Measurements from ENCODE around the gene RASGRF1.

The RASGRF1 gene

DNA sequence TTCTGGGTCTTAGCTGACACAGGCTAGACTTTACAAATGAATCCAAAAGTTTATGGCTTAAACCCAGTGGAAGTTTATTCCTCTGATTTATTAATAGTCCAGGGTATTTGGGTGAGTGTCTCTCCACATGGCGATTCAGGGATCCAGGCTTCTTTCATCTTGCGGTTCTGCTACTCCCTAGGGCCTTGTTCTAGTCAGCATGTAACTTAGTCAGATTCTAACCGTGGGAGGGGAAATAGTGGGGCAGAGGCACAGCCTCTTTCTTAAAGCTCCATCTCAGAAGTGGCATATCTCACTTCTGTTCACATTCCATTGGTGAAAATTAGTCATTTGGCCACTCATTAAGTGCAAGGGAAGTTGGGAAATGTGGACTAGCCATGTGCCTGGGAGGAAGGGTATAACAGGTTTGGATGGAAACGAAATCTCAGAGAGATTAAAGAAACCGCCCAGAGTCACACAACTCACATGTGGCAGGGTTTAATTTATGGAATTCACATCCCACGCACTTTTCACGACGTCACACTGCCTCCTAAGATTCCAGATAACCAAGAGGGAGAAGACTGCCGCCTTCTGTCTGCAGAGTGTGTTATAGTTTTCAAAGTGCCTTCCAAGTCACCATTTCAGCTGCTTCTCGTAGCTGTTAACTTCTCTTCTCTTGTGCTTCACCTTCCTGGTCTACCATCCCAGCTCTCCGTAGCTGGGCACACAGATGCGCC is 11.4 kb upstream of the RASGRF1 start:
- no peak for DNase-seq

DNA sequence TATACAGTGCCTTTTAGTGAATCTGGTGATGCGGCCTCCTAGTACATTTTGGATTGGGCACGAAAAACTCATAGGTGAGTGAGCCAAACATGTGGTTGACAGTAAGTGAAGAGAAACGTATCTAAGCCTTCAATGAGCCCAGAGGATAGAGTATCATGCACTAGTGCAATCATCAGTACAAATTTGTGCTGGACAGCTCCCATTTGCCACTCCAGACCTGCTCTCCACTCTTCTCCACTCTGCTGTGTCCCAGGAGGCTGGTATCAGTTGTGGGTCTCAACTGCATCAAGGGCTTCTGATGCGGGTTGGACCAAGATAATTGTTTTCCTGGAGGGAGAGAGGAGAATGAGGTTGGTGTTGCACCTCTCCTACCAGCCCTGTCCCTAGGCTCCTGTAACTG is 9.1 kb upstream of the RASGRF1 start:
- DNase-seq, result no peak

DNA sequence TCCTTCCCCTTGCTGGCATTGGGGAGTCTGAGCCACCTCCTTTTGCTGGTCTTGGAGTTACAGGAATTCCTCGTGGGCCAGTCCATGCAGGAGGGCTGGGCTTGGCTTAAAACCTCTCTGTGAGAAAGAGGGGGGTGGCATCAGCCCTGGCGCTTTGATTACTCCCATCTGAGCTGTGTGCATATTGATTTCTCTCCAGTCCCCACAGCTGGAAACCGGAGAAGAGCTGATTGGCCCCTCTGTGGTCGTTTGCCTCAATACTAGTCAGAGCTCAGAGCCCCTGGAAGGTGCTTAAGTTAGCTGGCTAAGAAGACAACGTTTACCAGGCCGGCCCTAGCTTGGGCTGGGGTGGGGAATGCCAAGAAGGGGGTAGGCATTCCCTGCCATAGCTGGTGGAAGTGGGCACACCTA is 4.0 kb upstream of the RASGRF1 start:
- DNase-seq, result no peak

DNA sequence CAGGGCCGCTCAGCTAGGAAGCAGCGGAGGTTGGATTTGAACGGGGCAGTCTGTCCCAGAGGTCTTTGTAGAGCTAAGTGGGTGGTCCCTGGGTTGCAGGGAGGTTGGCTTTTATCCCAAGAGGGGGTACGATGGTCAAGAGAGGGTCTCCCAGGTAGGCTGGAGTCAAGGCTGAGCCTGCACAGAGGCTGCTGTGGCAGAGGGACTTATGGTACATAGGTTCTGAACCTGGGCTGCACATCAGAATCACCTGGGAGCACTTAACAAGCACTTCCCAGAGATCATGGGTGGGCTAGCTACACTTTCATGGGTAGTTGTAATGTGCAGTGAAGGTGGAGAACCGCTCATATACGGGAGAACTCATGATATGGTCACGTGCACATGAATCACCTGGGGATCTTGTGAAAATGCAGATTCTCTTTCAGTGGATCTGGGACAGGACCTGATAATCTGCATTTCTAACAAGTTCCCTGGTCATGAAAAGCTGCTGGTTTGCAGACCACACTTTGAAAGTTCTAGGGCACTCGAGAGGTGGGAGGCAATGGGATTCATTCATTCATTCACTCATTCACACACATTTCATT is 2.9 kb upstream of the RASGRF1 start:
- DNase-seq, result no peak

DNA sequence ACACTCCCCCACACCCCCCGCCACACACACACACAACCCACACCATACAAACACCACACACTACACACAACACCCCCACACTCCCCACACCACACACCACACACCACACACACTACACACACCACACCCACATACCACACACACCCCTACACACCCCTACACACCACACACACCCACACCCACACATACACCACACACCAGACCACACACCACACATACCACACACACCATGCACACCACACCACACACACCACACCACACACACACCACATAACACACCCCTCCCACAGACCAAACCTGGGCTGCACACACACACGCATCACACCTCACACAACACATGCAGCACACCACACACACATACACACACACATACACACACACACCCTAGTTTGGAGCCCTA is 1.8 kb upstream of the RASGRF1 start:
- no peak for DNase-seq

DNA sequence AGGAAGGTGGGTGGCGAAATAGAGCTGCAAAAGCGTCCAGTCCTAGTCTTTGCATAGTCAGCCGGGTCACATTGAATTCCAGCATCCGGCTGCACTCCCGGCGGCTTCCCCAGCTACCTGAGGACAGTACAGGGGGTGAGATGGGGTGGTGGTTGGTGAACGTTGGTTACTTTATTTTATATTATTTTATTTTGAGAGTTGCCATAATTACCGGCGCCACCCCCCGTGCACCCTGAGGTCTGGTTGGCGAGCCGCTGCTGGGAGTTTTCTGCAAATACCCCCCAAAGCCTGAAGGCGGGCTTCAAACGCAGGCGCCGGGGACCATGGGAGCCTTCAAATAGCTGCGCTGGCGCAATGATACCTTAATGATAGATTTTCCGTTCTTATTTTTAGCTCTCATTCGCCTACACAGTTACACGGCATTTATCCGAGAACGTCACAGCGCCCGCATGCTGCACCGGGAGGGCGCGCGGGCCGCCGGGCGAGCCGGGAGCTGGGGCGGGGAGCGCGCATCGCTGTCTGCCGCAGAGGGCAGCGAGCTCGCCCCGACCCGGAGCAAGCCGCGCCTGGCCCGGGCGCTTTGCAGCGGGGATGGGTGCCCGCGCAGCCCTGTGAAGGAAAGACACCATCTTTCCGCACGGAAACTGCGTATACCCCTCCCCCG is 756 bp upstream of the RASGRF1 start:
- DNase-seq, result no peak

DNA sequence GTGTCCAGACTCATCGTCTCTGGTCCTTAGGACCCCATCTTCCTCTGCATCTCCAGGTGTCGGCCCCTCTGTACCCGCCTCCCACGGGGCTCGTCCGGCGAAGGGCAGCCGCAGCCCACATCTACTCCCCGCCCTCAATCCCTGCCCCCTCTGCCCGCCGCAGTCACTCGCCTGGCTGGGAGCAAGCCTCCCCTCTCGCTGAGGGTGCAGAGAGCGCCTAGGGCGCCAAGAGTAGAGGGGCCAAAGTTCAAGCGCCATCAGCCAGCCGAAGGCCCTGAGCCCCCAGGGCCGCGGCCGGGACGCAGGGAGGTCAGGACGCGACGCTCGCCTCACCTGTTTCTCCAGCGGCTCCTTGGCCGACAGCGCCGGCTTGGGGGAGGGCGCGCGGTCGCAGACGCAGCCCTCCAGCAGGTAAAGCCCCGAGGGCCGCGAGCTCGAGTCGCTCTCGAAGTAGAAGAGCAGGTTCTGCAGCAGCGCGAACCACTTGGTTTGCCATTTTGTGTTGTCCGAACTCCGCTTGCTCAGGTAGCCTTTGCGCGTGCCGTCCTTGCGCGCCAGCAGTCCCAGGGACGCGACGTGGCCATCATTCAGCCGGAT is 592 bp downstream of the RASGRF1 start:
- DNase-seq, result no peak

DNA sequence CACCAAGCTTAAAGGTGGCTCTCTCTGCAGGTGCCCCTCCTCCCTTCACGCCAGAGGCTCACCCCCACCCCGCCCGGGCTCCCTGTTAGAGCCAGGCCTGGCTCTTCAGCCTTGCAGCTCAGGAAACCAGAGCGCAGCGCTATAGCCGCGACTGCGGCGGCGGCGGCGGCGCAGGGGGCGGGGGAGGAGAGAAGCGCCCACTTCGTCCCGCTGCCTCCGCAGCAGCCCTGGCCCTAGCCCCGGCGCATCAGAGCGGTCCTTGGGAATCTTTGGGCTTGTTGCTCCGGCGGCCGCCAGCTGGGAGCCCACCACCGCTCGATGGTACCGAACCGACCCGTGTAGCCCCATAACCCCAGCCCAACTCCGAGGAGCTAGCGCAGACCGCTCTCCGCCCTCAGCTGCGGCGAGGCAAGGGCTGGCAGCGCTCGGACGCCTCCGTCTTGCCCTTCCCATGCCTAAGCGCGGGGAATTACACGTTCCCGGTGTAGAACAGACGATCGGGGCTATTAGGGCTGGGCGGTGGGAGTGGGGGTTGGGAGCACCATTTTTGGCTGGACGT is 1.2 kb downstream of the RASGRF1 start:
- no peak for DNase-seq

DNA sequence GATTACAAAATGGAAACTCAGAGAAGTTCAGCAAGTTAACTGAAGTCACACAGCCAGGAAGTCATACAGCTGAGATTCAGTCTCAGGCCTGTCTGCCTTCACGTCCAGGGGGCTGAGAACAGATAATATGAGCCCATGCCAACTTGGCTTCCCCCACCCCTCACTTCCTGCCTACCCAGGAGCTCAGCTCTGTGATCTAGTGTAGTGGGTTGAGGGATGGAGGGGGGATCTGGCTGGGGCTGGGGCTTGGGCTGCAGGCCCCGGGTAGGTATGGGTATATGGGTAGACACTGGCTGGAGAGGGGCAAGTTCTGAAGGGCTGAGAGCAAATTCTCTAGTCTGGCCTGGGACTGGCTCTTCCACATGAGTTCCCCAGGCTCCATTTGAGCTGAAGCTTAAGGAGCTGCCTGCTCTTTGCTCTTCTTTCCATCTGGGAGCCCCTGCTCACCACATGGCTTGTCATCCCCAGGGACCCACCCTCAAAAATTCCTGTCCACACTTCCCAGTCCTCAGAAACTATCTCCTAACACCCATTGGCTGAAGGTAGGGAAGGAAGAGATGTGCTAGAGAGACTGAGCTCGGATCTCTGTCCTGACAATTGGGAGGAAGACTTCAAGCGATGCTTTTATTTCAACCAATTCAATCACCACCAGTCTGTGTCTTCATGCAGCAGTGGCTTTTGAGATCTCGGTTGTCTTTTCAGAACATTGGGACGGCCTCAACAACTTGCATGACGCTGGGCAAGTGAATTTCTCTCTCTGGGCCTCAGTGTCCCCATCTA is 2.0 kb downstream of the RASGRF1 start:
- no peak for DNase-seq

DNA sequence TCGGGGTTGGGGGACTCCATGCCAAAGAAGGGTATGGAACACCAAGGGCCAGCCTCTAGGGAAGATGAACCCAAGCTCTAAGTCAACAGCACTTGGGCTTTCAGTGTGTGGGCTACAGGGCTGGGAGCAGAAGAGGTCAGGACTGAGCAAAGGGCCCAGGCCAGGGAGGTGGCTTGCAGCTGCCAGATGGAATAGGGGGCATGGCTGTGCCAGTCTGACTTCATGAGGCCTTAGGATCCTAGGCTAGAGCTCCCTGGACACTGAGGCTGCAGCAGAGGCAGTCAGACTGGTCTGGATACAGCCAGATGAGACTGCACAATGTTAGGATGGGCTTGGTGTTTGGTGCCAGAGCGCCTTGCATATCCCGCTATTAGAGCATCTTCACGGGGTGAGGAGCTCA is 3.8 kb downstream of the RASGRF1 start:
- DNase-seq, result no peak

DNA sequence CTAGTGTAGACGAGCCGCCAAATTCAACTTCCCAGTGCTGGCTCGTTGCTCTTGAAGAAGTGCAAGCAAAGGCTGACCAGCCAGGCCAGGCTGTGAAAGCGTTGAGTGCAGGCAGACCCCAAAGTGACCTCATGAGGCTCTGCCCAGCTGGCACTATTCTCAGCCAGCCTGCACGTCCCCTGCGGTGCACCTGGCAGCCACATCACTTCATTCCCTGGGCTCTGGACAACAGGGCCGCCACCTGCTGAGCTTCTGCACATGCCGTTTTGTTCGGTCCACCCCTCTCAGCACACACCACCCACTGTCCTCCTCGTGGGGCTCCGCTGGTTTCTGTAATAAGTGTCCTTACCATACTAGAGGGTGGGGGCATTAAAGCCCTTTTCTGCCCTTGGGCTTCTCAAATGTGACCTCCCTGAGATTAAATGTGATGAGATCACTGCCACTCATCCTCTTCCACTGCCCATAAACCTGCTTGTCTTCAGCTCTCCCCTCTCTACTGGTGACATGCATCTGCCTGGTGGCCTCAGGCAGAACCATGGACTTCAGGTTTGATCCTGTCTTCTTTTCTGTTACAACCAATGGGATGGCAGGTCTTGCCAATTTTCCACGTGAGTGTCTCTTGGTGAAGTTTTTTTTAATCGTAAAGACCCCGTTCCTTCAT is 6.1 kb downstream of the RASGRF1 start:
- no peak for DNase-seq

DNA sequence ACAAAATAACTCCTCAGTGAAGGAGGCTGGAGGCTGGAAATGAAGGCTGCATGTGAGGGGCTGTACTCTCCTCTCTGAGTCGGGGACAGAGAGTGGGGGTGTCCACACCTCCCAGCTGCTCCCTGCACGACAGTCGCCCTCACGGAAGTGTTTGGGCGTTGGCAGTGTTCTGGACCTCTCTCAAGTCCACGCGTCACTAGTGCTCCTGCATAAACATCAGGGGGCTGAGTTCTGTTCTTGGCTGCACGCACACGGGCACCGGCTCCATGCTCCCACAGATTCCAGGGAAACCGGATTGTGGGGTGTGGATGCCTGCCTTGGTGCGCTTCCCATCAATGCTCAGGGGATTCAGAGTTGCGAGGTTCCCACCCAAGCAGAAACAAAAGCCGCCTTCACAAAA is 7.4 kb downstream of the RASGRF1 start:
- DNase-seq, result no peak

DNA sequence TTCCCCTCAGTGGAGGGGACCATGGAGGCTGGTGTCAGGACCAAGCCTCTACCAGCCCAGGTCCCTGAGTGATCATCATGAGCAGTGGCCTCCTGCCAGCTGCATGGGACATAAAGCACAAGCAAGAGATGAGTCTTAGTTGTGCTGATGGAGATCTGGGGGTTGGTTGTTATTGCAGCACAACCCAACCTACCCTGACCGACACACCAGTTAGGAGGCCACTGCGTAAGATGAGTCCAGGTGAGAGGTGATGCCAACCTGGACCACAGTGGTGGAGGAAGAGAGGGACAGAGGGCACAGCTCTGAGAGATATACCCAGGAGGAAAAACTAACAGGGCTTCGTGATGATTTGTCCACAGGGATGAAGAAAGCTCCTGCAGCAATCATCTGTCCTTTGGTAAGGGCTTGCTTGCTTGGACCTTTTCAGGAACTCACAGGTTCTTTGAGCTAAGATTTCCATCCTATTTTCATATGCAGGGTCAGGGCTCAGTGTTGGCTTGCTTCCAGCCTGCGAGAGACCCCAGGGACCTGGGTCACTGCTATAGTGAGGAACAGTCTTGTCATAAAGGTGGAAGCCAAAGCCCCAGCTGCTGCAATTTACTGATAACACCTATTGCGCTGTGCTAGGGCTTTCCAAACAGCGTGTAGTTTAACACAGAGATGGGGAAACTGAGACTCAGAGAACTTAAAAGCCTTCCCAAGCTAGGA is 8.1 kb downstream of the RASGRF1 start:
- DNase-seq, result no peak

DNA sequence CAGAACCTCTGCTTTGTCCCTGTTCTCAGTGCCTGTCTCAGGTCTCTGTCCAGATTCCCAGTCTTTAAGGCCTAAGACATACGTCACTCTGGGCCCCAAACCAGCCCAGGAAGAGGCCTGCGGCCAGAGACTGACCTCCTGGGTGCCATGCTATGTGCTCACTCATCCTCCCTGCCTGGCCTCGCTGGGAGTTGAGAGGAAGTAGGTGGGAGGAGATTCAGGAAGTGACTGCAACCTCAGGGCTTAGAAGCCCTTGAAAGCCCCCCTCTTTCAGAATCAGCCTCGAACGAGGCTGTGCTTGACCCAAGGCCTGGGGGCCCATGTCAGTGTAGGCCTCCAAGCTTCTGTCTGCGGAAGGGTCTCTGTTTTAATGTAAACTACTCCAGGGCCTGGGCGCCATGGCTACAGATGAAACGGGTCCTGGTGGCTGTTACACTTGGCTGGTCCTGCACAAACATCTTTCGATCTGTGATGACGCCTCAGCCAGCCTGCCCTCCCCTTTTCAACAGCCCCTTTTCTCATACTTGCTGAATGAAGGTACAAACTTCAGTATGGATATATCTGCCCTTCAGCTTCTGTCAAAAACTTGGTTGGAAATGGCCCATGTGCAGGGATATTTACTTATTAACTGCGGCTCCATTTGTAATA is 11.7 kb downstream of the RASGRF1 start:
- DNase-seq, result no peak

DNA sequence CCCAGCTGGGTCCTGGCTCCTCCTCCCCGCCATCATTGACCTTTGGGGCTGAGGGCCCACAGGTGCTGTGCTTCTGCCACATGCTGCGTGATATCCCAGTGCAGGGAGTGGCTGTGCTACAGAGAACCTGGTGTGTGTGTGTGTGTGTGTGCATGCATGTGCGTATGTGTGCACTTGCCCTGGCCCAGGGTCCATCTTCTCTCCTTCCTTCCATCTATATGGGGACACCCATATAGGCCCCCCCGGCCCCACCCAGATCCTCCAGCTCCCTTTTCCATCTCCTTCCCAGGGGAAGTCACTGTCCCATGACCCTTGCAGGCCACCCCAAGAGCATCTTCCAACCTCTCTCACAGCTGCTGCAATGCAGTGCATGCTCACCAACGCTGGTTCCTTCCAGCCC is 12.6 kb downstream of the RASGRF1 start:
- DNase-seq, result no peak

DNA sequence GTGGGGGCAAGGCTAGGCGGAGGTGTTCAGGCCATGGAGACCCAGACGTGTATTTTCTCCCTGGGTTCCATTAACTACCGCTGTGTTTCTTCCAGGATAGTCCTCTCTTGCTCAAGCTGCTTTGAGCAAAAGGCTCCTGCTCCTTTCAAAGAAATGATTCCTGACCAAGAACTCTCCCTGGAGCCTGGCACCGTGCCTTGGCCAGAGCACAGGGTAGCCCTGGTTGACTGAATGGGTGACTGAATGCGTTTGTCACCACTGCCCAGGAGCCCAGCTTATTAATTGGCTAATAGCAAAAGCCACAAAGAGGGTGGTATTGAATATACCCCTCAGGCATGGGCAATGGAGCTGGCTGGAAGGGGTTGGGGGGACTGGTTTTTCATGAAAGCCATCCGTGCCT is 13.9 kb downstream of the RASGRF1 start:
- no peak for DNase-seq

DNA sequence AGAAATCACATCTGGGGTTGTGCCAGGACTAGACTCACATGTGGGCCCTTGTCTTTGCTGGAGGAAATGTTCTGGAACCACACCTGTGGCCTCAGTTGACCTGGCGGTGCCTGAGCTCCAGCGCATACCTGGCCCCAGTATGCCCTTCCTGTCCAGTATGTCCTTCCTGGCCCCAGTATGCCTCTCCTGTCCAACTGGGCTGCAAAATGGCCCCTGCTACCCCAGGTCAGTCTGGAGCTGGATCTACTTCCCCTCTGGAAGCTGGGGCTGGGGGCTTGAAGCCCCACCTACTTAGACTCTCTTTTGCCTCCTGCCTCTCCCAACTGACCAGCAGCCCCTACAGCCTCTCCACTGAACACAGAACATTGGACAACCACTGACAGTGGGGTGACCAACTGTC is 15.3 kb downstream of the RASGRF1 start:
- no peak for DNase-seq

DNA sequence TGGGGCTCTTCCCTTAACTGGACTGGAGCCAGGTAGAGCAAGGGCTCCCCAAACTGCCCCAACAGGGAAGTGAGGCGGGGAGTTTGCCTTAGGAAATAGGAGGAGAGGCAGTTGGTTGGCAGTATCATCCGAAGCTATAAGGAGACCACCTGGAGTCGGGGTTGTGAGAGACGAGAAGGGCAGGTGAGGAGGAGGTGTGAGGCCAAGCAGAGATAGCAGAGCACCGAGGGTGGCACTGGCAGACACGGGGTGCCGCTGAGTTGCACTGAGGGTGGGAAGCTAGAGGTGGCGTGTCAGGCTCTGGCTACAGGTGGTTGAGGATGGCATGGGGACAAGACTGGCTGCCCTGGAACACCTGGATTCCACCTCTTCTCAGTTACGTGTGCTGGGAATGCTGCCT is 17.2 kb downstream of the RASGRF1 start:
- no peak for DNase-seq

DNA sequence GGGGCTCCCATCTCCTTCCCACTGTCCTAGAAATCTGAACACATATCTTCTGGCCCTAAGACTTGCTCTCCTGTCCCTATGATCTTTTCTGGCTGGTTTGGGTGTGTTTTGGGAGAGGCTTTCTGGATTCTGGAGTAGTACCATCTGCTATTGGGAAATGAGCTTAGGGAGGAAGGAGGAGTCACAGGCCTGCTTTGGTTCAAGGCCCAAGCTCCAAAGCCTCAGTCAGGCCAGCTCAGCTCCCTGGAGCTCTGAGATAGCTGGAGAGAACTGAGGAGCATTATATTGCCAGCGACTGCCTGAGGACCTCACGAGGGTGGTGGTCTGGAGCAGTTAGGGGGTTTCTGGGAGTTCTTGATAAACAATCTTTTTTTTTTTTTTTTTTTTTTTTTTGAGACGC is 18.7 kb downstream of the RASGRF1 start:
- DNase-seq, result no peak

DNA sequence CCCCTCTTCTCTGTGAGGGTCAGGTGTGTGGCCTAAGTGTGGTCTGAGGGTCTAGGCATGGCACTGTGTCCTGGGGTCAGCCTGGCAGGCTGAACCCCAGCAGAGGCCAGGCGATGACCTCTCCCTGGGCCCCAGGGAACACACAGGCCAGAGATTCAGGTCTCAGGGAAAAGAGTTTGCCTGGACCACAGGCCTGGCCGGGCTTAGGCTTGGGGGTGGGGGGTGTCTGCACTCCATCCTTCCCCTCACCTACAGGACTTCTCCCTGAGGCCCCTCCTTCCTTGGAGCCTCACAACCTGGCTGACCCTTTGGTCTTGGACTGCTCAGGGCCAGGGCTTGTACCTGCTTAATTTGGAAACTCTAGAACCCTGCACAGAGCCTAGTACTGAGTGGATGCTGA is 21.8 kb downstream of the RASGRF1 start:
- no peak for DNase-seq

DNA sequence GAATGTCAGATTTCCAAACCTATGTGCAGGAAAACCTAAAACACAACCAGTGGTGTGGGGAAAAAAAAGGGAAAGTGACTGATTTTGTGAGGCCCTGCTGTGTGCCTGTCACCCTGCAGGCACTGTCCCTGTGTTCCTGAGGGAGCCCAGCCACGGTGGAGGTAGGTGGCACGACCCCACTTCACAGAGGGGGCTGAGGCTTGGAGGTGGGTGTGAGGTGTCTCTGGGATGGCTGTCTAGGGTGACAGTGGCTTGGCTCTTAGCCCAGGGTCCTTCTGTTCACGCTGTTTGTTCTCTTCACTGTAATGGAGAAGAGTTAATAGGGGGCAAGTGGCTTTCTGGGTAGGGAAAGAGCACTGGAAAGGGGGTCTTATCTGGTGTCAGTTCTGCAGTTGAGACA is 22.6 kb downstream of the RASGRF1 start:
- no peak for DNase-seq
